Loucy (cell line): ENCODE data around the gene SCAPER.

Experiments
- H2AFZ ChIP-seq: fragments of 200-600 bp; sonication (generic); 2 replicates; pipeline ENCODE4 v1.6.0; 2016; ENCODE audit warnings: antibody characterized with exemption, mild to moderate bottlenecking, low read length, moderate library complexity
- H3F3A ChIP-seq: fragments of 200-600 bp; 2 replicates; pipeline ENCODE4 v1.6.0; 2016; ENCODE audit warnings: antibody characterized with exemption, low read depth, mild to moderate bottlenecking
- H3K27me3 ChIP-seq: fragments of 200-600 bp; sonication (generic); 2 replicates; pipeline ENCODE4 v1.6.1; 2014; ENCODE audit warnings: low read length, mild to moderate bottlenecking; ENCODE audit not compliant: insufficient read depth, poor library complexity, severe bottlenecking
- H3K36me3 ChIP-seq: fragments of 200-600 bp; sonication (generic); 2 replicates; pipeline ENCODE4 v1.6.1; 2016; ENCODE audit warnings: low read length; ENCODE audit not compliant: insufficient read depth
- H3K4me1 ChIP-seq: fragments of 200-600 bp; sonication (generic); 2 replicates; pipeline ENCODE4 v1.5.1; 2014; ENCODE audit warnings: low read length, mild to moderate bottlenecking; ENCODE audit not compliant: insufficient read depth, poor library complexity, severe bottlenecking
- H3K4me2 ChIP-seq: fragments of 200-600 bp; sonication (generic); 2 replicates; pipeline ENCODE4 v1.6.0; 2014; ENCODE audit warnings: antibody characterized with exemption, low read length, low read depth, mild to moderate bottlenecking; ENCODE audit not compliant: poor library complexity, severe bottlenecking
- H3K4me3 ChIP-seq: fragments of 200-600 bp; sonication (generic); 2 replicates; pipeline ENCODE4 v1.5.1; 2014; ENCODE audit warnings: low read length, mild to moderate bottlenecking, mixed read lengths; ENCODE audit not compliant: poor library complexity, severe bottlenecking
- H3K79me2 ChIP-seq: fragments of 200-600 bp; sonication (generic); 2 replicates; pipeline ENCODE4 v1.6.1; 2014; ENCODE audit warnings: low read length; ENCODE audit not compliant: insufficient read depth
- H3K9ac ChIP-seq: fragments of 200-600 bp; sonication (generic); 2 replicates; pipeline ENCODE4 v1.6.0; 2014; ENCODE audit warnings: mild to moderate bottlenecking, low read depth, low read length, moderate library complexity; ENCODE audit not compliant: poor library complexity, severe bottlenecking
- H3K9me2 ChIP-seq: fragments of 200-600 bp; sonication (generic); replicated peaks from 2 replicates; pipeline ENCODE4 v1.6.1; 2016; ENCODE audit warnings: low read depth, low read length, mixed read lengths
- H3K9me3 ChIP-seq: fragments of 200-600 bp; sonication (generic); 2 replicates; pipeline ENCODE4 v1.6.1; 2014; ENCODE audit warnings: mild to moderate bottlenecking, antibody characterized with exemption, low read length, low read depth; ENCODE audit not compliant: insufficient read depth
- H4K20me1 ChIP-seq: fragments of 200-600 bp; sonication (generic); 2 replicates; pipeline ENCODE4 v1.6.0; 2014; ENCODE audit warnings: antibody characterized with exemption, low read length, mild to moderate bottlenecking; ENCODE audit not compliant: insufficient read depth, poor library complexity, severe bottlenecking
- EZH2phosphoT487 ChIP-seq: fragments of 200-600 bp; IDR thresholded peaks from 2 replicates; pipeline ENCODE4 v1.6.1; 2018; ENCODE audit warnings: antibody characterized with exemption, mild to moderate bottlenecking, moderate library complexity, borderline replicate concordance
- TF ChIP-seq, protein P1 (sequence below): fragments of 200-600 bp; sonication (generic); conservative IDR thresholded peaks from 2 replicates; pipeline ENCODE4 v1.5.1; 2014; ENCODE audit warnings: mild to moderate bottlenecking, antibody characterized with exemption, low read length

Gene SCAPER

GRCh38 chr15:76839173-76839572 lies 66.0 kb downstream of the SCAPER start:
- TF ChIP-seq, protein P1, sequence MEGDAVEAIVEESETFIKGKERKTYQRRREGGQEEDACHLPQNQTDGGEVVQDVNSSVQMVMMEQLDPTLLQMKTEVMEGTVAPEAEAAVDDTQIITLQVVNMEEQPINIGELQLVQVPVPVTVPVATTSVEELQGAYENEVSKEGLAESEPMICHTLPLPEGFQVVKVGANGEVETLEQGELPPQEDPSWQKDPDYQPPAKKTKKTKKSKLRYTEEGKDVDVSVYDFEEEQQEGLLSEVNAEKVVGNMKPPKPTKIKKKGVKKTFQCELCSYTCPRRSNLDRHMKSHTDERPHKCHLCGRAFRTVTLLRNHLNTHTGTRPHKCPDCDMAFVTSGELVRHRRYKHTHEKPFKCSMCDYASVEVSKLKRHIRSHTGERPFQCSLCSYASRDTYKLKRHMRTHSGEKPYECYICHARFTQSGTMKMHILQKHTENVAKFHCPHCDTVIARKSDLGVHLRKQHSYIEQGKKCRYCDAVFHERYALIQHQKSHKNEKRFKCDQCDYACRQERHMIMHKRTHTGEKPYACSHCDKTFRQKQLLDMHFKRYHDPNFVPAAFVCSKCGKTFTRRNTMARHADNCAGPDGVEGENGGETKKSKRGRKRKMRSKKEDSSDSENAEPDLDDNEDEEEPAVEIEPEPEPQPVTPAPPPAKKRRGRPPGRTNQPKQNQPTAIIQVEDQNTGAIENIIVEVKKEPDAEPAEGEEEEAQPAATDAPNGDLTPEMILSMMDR, result no peak
- no peak for TF ChIP-seq EZH2phosphoT487
- Histone ChIP-seq H4K20me1 (no peaks in the 10 kb centered on the region), H3K27me3 (no peaks in the 10 kb centered on the region), H3K36me3 (no peaks in the 10 kb centered on the region), H3K9me2 (no peaks in the 10 kb centered on the region), H3K9me3 (no peaks in the 10 kb centered on the region; the same call in 1 of the 2 replicates), H3F3A (no peaks in the 10 kb centered on the region), H3K4me1 (no peaks in the 10 kb centered on the region), H3K79me2 (no peaks in the 10 kb centered on the region), H2AFZ (no peak overlapping the region), H3K4me2 (no peak overlapping the region), H3K9ac (no peak overlapping the region), H3K4me3 (no peak overlapping the region)

GRCh38 chr15:76837474-76837873 lies 67.7 kb downstream of the SCAPER start:
- H3K79me2 ChIP-seq, result no peaks in the 10 kb centered on the region
- H4K20me1 ChIP-seq, result no peaks in the 10 kb centered on the region
- no peak overlapping the region for H2AFZ ChIP-seq
- no peaks in the 10 kb centered on the region for H3F3A ChIP-seq
- no peaks in the 10 kb centered on the region for H3K27me3 ChIP-seq
- no peak overlapping the region for H3K9ac ChIP-seq
- H3K4me2 ChIP-seq, result no peak overlapping the region
- TF ChIP-seq, protein P1, result no peak
- no peak for TF ChIP-seq EZH2phosphoT487
- H3K4me3 ChIP-seq, result no peak overlapping the region
- H3K9me3 ChIP-seq, result no peaks in the 10 kb centered on the region; the same call in 1 of the 2 replicates
- no peaks in the 10 kb centered on the region; the same call in 1 of the 2 replicates for H3K36me3 ChIP-seq
- no peaks in the 10 kb centered on the region for H3K9me2 ChIP-seq
- no peaks in the 10 kb centered on the region for H3K4me1 ChIP-seq

GRCh38 chr15:76829939-76830338 lies 75.2 kb downstream of the SCAPER start:
- Histone ChIP-seq H3K4me3 (no peak overlapping the region), H3F3A (no peaks in the 10 kb centered on the region), H2AFZ (no peak overlapping the region), H3K79me2 (no peaks in the 10 kb centered on the region), H3K4me1 (no peaks in the 10 kb centered on the region), H3K9me2 (no peaks in the 10 kb centered on the region), H4K20me1 (no peaks in the 10 kb centered on the region), H3K9ac (no peak overlapping the region), H3K4me2 (no peak overlapping the region), H3K36me3 (no peaks in the 10 kb centered on the region; the same call in 1 of the 2 replicates), H3K27me3 (no peaks in the 10 kb centered on the region), H3K9me3 (no peaks in the 10 kb centered on the region)
- no peak for TF ChIP-seq EZH2phosphoT487
- TF ChIP-seq, protein P1, result no peak
